Neuronal stem cell (in vitro differentiated cells): Measurements from ENCODE around the gene NFE2L3.
"Not testable (repeated sequence)": the region's sequence is repeated elsewhere in the genome, so short reads cannot be mapped to it uniquely, and the experiment has no call there.

Experiments used
- DNase-seq: peaks from one replicate; pipeline ENCODE4 v3.0.0-alpha.2; 2013; ENCODE audit warnings: low spot score
- H2AFZ ChIP-seq: one replicate; pipeline ENCODE4 v1.6.1; 2013; ENCODE audit warnings: mild to moderate bottlenecking, low read length, inconsistent platforms
- H2AK5ac ChIP-seq: 2 replicates; pipeline ENCODE4 v1.6.1; 2013; ENCODE audit warnings: low read depth, mild to moderate bottlenecking, inconsistent platforms, low read length, moderate library complexity, mixed read lengths
- H2BK120ac ChIP-seq: 2 replicates; pipeline ENCODE4 v1.6.1; 2013; ENCODE audit warnings: low read depth, mild to moderate bottlenecking, inconsistent platforms, low read length, moderate library complexity, mixed read lengths
- H2BK12ac ChIP-seq: one replicate; pipeline ENCODE4 v1.6.1; 2013; ENCODE audit warnings: low read length, inconsistent platforms
- H2BK15ac ChIP-seq: 2 replicates; pipeline ENCODE4 v1.6.1; 2013; ENCODE audit warnings: mild to moderate bottlenecking, low read length, inconsistent platforms, mixed read lengths
- H2BK5ac ChIP-seq: one replicate; pipeline ENCODE4 v1.6.1; 2013; ENCODE audit warnings: inconsistent platforms, mild to moderate bottlenecking, low read length, moderate library complexity
- H3K14ac ChIP-seq: one replicate; pipeline ENCODE4 v1.6.1; 2013; ENCODE audit warnings: low read length, inconsistent platforms
- H3K18ac ChIP-seq: 2 replicates; pipeline ENCODE4 v1.6.1; 2013; ENCODE audit warnings: low read length, inconsistent platforms
- H3K23ac ChIP-seq: 2 replicates; pipeline ENCODE4 v1.6.1; 2013; ENCODE audit warnings: low read depth, mild to moderate bottlenecking, mixed read lengths, low read length, inconsistent platforms; ENCODE audit not compliant: poor library complexity
- H3K27ac ChIP-seq: replicated peaks from 3 replicates; pipeline ENCODE4 v1.5.1; 2013; ENCODE audit warnings: low read length, inconsistent platforms
- H3K27me3 ChIP-seq, 3 experiments: 2 replicates each; pipeline ENCODE4 v1.6.1; 2013; ENCODE audit warnings: low read length in 3 of 3, mild to moderate bottlenecking in 2 of 3, inconsistent platforms in 1 of 3, low read depth in 1 of 3, mixed read lengths in 1 of 3, moderate library complexity in 1 of 3; ENCODE audit not compliant: control insufficient read depth in 3 of 3, insufficient read depth in 3 of 3
- H3K36me3 ChIP-seq, 2 donors: replicated peaks in 1 of 2; 2 replicates each; pipeline ENCODE4 v1.6.1; 2013; ENCODE audit warnings: low read length in 2 of 2; ENCODE audit not compliant: control insufficient read depth in 2 of 2, insufficient read depth in 2 of 2
- H3K4ac ChIP-seq: 2 replicates; pipeline ENCODE4 v1.6.1; 2013; ENCODE audit warnings: inconsistent platforms, mild to moderate bottlenecking, low read length, moderate library complexity
- H3K4me1 ChIP-seq, 2 donors: 1 replicate in 1 of 2; 2 replicates in 1 of 2; pipeline ENCODE4 v1.6.1; 2013; ENCODE audit warnings: low read length in 2 of 2, low read depth in 1 of 2; ENCODE audit not compliant: control insufficient read depth in 2 of 2, insufficient read depth in 1 of 2
- H3K4me2 ChIP-seq: one replicate; pipeline ENCODE4 v1.6.1; 2013; ENCODE audit warnings: mild to moderate bottlenecking, low read length, inconsistent platforms; ENCODE audit not compliant: insufficient read depth, poor library complexity, severe bottlenecking
- H3K4me3 ChIP-seq, 2 donors: 2 replicates each; pipeline ENCODE4 v1.5.1; 2013; ENCODE audit warnings: low read length in 2 of 2, mild to moderate bottlenecking in 2 of 2, inconsistent platforms in 1 of 2, moderate library complexity in 1 of 2
- H3K79me1 ChIP-seq: one replicate; pipeline ENCODE4 v1.6.1; 2013; ENCODE audit warnings: low read depth, mild to moderate bottlenecking, inconsistent platforms, low read length, moderate library complexity
- H3K9ac ChIP-seq: one replicate; pipeline ENCODE4 v1.6.1; 2013; ENCODE audit warnings: mild to moderate bottlenecking, low read depth, low read length, inconsistent platforms; ENCODE audit not compliant: poor library complexity
- H3K9me3 ChIP-seq, 2 donors: replicated peaks in 1 of 2; 2 replicates each; pipeline versions ENCODE3 to v1.6.1; 2013; ENCODE audit warnings: low read length in 2 of 2, mild to moderate bottlenecking in 2 of 2, inconsistent platforms in 1 of 2, low read depth in 1 of 2, mixed read lengths in 1 of 2, moderate library complexity in 1 of 2; ENCODE audit not compliant: control insufficient read depth in 2 of 2, insufficient read depth in 1 of 2
- H4K8ac ChIP-seq: one replicate; pipeline ENCODE4 v1.6.1; 2013; ENCODE audit warnings: low read depth, mild to moderate bottlenecking, inconsistent platforms, low read length, moderate library complexity
- H4K91ac ChIP-seq: one replicate; pipeline ENCODE4 v1.6.1; 2013; ENCODE audit warnings: low read length, low read depth, mild to moderate bottlenecking, inconsistent platforms; ENCODE audit not compliant: poor library complexity
- WGBS, 2 donors: extraction: QIAGEN DNeasy Blood & Tissue Kit; methylation state at CpG; one replicate each; pipeline ENCODE4 v1.1.7; 2013; ENCODE audit warnings: missing lambda C conversion rate in 2 of 2, mixed read lengths in 1 of 2; ENCODE audit not compliant: insufficient read length in 2 of 2, insufficient replicate concordance in 1 of 2; ENCODE audit errors: extremely low coverage in 2 of 2; 5-methylcytosine and 5-hydroxymethylcytosine counted together

The NFE2L3 gene

GRCh38 chr7:26145238-26145637 is 6.8 kb upstream of the NFE2L3 start:
- Histone ChIP-seq H2AK5ac (no peak overlapping the region), H2BK120ac (no peak overlapping the region), H4K8ac (no peak overlapping the region), H3K23ac (no peak overlapping the region), H3K36me3 (no peaks in the 10 kb centered on the region), H2AFZ (no peak overlapping the region), H3K4me3 (no peak overlapping the region), H3K9ac (no peak overlapping the region), H2BK5ac (no peak overlapping the region), H3K4me1 (no peaks in the 10 kb centered on the region), H2BK15ac (no peak overlapping the region), H2BK12ac (no peak overlapping the region), H3K27me3 (peaks cover 0 to 23% (median 0%) of the 10 kb centered on the region in 3 experiments), H3K4me2 (no peak overlapping the region), H3K18ac (no peak overlapping the region), H3K79me1 (no peaks in the 10 kb centered on the region), H3K9me3 (peaks cover 0 to 3% of the 10 kb centered on the region in 2 donors), H4K91ac (no peak overlapping the region), H3K27ac (no peak overlapping the region), H3K14ac (no peak overlapping the region), H3K4ac (no peak overlapping the region)
- WGBS, 2 donors, result no CpG with 5 or more reads among the region's 4 CpGs
- no peak for DNase-seq

GRCh38 chr7:26147030-26147429 is 5.0 kb upstream of the NFE2L3 start:
- Histone ChIP-seq H2BK12ac (no peak overlapping the region), H3K36me3 (no peaks in the 10 kb centered on the region), H2AFZ (no peak overlapping the region), H3K79me1 (no peaks in the 10 kb centered on the region), H3K18ac (no peak overlapping the region), H3K23ac (no peak overlapping the region), H3K9me3 (peaks cover 0 to 3% of the 10 kb centered on the region in 2 donors), H3K14ac (no peak overlapping the region), H3K4me1 (peaks cover 0 to 2% of the 10 kb centered on the region in 2 donors), H4K91ac (no peak overlapping the region), H2BK5ac (no peak overlapping the region), H3K4me3 (no peak overlapping the region), H4K8ac (no peak overlapping the region), H3K4me2 (no peak overlapping the region), H2BK120ac (no peak overlapping the region), H3K4ac (no peak overlapping the region), H2AK5ac (no peak overlapping the region), H2BK15ac (no peak overlapping the region), H3K9ac (no peak overlapping the region), H3K27ac (no peak overlapping the region), H3K27me3 (peaks cover 0 to 28% (median 2%) of the 10 kb centered on the region in 3 experiments)
- no peak for DNase-seq
- no CpG with 5 or more reads among the region's 1 CpG for WGBS, 2 donors

GRCh38 chr7:26147646-26148306 is 4.2 kb upstream of the NFE2L3 start:
- H3K4ac ChIP-seq, H2BK12ac ChIP-seq, H2BK15ac ChIP-seq, H2BK5ac ChIP-seq, H4K91ac ChIP-seq, H3K9ac ChIP-seq, H3K79me1 ChIP-seq, H3K18ac ChIP-seq, H3K27ac ChIP-seq, H3K4me2 ChIP-seq, H3K23ac ChIP-seq, H4K8ac ChIP-seq, H2AFZ ChIP-seq, H2AK5ac ChIP-seq, H3K4me3 ChIP-seq, H3K36me3 ChIP-seq, H3K14ac ChIP-seq, H3K4me1 ChIP-seq, DNase-seq, H3K9me3 ChIP-seq, H2BK120ac ChIP-seq: not testable (repeated sequence)
- peaks cover 3 to 35% (median 10%) of the 10 kb centered on the region in 3 experiments for H3K27me3 ChIP-seq
- WGBS, 2 donors, result no CpG with 5 or more reads among the region's 43 CpGs

GRCh38 chr7:26148307-26148700 is 3.7 kb upstream of the NFE2L3 start:
- H2BK120ac ChIP-seq, H2BK15ac ChIP-seq, H3K4me2 ChIP-seq, H4K8ac ChIP-seq, H4K91ac ChIP-seq, H3K4me1 ChIP-seq, H3K14ac ChIP-seq, H3K23ac ChIP-seq, H2AK5ac ChIP-seq, H3K79me1 ChIP-seq, H3K9me3 ChIP-seq, H3K4ac ChIP-seq, H3K9ac ChIP-seq, H3K27ac ChIP-seq, H3K18ac ChIP-seq, H2BK5ac ChIP-seq, H3K4me3 ChIP-seq, H3K36me3 ChIP-seq, H2BK12ac ChIP-seq, H2AFZ ChIP-seq, DNase-seq: not testable (repeated sequence)
- WGBS, 2 donors, result no CpG with 5 or more reads among the region's 29 CpGs
- peaks cover 7 to 41% (median 15%) of the 10 kb centered on the region in 3 experiments for H3K27me3 ChIP-seq
